Measurements from ENCODE around the gene HMCN2. TPM values are rescaled to one million over a fixed set of nuclear protein-coding genes. Genes with fewer than 3 reads are reported as not detected.

The HMCN2 gene
- total and polyA plus RNA-seq, 9 donors: 0.12 to 4.2 (median 0.98) TPM

- 81 to 91% (median 83%) methylated on average over 18 of the region's 18 CpGs for WGBS, 3 donors
- no peak for DNase-seq
- Histone ChIP-seq H3K4me1 (ENCODE audit: insufficient read depth) (no peaks in the 10 kb centered on the region), H3K9me3 (no peaks in the 10 kb centered on the region), H3K27ac (no peak overlapping the region), H3K4me3 (no peak overlapping the region), H3K27me3 (no peaks in the 10 kb centered on the region), H3K36me3 (no peaks in the 10 kb centered on the region)
- no peak for TF ChIP-seq POLR2A (IDR thresholded peaks at IDR 0.05)
- TF ChIP-seq EP300 (IDR thresholded peaks at IDR 0.05): no peak
- TF ChIP-seq CTCF (IDR thresholded peaks at IDR 0.05): no peak
- intact Hi-C loops (cut with DNase I): no loop called here
Measured at GRCh38 chr9:130382096-130382495, 116.5 kb downstream of the HMCN2 start.

DNA sequence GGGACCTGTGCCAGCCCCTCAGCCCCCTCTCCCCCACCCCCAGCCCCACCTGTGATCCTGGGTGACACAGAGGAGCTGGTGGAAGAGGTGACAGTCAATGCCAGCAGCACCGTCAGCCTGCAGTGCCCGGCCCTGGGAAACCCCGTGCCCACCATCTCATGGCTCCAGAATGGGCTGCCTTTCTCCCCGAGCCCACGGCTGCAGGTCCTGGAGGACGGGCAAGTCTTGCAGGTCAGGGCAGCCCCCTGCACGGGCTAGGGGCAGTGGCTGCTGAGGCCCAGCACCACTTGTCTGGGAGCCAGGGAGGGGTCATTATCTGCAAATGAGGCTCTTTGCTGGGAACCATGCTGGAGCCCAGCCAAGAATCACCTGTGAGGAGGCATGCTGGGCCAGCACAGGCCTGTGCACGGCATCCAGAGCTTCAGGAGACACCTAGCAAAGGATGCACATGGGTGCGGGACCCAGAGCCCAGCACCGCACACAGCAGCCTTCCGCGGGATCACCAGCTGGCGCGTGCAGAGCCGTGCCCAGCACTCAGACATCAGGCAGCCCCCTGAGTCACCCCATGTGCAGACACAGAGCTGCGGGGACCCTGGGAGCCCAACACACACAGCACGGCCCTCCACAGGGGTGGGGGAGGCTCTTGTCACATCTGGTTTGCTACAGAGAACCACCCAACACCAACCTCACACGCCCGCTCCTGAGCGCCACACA lies 117.2 kb downstream of the HMCN2 start:
- Histone ChIP-seq H3K36me3 (no peaks in the 10 kb centered on the region), H3K27me3 (no peaks in the 10 kb centered on the region), H3K27ac (no peak overlapping the region), H3K4me3 (no peak overlapping the region), H3K4me1 (ENCODE audit: insufficient read depth) (no peaks in the 10 kb centered on the region), H3K9me3 (no peaks in the 10 kb centered on the region)
- TF ChIP-seq POLR2A (IDR thresholded peaks at IDR 0.05) (no peak), EP300 (IDR thresholded peaks at IDR 0.05) (no peak), CTCF (IDR thresholded peaks at IDR 0.05) (no peak)
- no peak for DNase-seq
- WGBS, 3 donors: 83 to 90% (median 85%) methylated on average over 17 to 20 of the region's 20 CpGs
- intact Hi-C loops (cut with DNase I): no loop called here

DNA sequence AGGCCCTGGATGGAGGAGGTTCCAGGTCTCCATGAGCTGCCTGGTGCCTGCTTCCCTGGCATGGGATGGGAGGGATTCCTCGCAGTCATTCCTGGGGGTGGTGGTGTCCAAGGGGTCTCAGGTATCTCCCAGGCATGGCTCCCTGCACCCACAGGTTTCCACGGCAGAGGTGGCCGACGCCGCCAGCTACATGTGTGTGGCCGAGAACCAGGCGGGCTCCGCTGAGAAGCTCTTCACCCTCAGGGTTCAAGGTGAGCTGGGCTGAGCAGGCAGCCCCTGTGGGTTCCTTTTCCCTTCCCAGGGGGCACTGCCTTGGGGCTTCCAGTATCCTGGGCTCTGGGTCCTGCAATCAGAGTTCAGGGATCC lies 117.8 kb downstream of the HMCN2 start:
- WGBS, 3 donors: 81 to 94% (median 83%) methylated on average over 8 of the region's 8 CpGs
- no peaks in the 10 kb centered on the region for H3K4me1 ChIP-seq (ENCODE audit: insufficient read depth)
- DNase-seq: no peak
- H3K4me3 ChIP-seq: no peak overlapping the region
- intact Hi-C loops (cut with DNase I): no loop called here
- H3K27me3 ChIP-seq: no peaks in the 10 kb centered on the region
- no peaks in the 10 kb centered on the region for H3K36me3 ChIP-seq
- no peak for TF ChIP-seq POLR2A (IDR thresholded peaks at IDR 0.05)
- TF ChIP-seq EP300 (IDR thresholded peaks at IDR 0.05): no peak
- no peak for TF ChIP-seq CTCF (IDR thresholded peaks at IDR 0.05)
- H3K9me3 ChIP-seq: no peaks in the 10 kb centered on the region
- H3K27ac ChIP-seq: no peak overlapping the region

DNA sequence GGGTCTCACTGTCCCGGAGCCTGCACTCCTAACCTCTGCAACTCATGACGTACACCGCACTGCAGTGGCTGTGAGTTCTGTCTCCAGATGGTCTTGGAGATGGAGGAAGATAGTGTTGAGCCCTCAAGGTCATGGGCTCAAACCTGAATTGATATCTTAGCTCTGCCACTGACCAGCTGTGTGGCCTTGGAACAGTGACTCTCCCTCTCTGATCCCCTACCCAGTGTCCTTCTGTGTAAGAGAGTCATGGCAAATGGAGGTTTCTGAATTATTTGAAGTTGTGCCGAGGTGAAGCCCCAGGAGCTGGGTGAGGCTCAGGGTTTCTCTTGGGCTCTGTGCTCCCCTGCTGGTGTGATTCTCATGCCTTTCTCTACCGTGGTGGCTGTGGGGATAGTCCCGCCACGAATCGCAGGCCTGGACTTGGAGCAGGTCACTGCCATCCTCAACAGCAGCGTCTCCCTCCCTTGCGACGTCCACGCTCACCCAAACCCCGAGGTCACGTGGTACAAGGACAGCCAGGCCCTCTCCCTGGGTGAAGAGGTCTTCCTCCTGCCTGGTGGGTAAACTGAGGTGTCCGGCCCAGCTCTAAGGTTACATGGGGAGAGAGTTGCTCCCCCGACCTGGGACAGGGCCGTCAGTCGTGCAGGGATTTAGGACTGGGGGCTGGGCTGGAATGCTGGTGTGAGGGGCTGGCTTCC lies 118.6 kb downstream of the HMCN2 start:
- H3K4me1 ChIP-seq (ENCODE audit: insufficient read depth): no peaks in the 10 kb centered on the region
- H3K9me3 ChIP-seq: no peaks in the 10 kb centered on the region
- no peaks in the 10 kb centered on the region for H3K27me3 ChIP-seq
- no peak for TF ChIP-seq CTCF (IDR thresholded peaks at IDR 0.05)
- no peak for TF ChIP-seq POLR2A (IDR thresholded peaks at IDR 0.05)
- no peak for TF ChIP-seq EP300 (IDR thresholded peaks at IDR 0.05)
- no peak overlapping the region for H3K27ac ChIP-seq
- H3K36me3 ChIP-seq: no peaks in the 10 kb centered on the region
- no peak overlapping the region for H3K4me3 ChIP-seq
- WGBS, 3 donors: 48 to 75% (median 60%) methylated on average over 17 to 18 of the region's 18 CpGs
- no peak for DNase-seq
- intact Hi-C loops (cut with DNase I): no loop called here

Measured in ovary (tissue), 9 donors.